Breast epithelium (tissue), 4 donors: ENCODE measurements around the gene FNDC3B. TPM values are rescaled to one million over a fixed set of nuclear protein-coding genes. Genes with fewer than 3 reads are reported as not detected.
A peak's percentile ranks its signal among the peaks of the same experiment; 100 is the strongest.

Experiments used
- DNase-seq, 2 donors: peaks; one replicate each; pipeline ENCODE4 v3.0.0-alpha.2; 2019; ENCODE audit warnings: low spot score in 2 of 2
- H3K27ac ChIP-seq, 2 donors: fragments of 200-600 bp; sonication (generic) in 1 of 2; one replicate each; pipeline ENCODE4 v1.5.1; 2016 to 2019; ENCODE audit warnings: mild to moderate bottlenecking in 1 of 2
- H3K27me3 ChIP-seq, 2 donors: fragments of 200-600 bp; sonication (generic) in 1 of 2; one replicate each; pipeline versions ENCODE4 v1.5.1 to v1.6.0; 2017 to 2019; ENCODE audit warnings: control low read depth in 1 of 2, mild to moderate bottlenecking in 1 of 2
- H3K36me3 ChIP-seq: fragments of 200-600 bp; one replicate; pipeline ENCODE4 v1.5.1; 2019
- H3K4me1 ChIP-seq, 2 donors: fragments of 200-600 bp; sonication (generic); one replicate each; pipeline ENCODE4 v1.5.1; 2016 to 2019; ENCODE audit warnings: control low read depth in 1 of 2
- H3K4me3 ChIP-seq, 3 donors: fragments of 200-600 bp; sonication (generic); 1 replicate in 2 of 3; 2 replicates in 1 of 3; pipeline ENCODE4 v1.5.1; 2016 to 2019; ENCODE audit warnings: mild to moderate bottlenecking in 3 of 3, moderate library complexity in 2 of 3
- H3K9me3 ChIP-seq, 2 donors: fragments of 200-600 bp; sonication (generic) in 1 of 2; one replicate each; pipeline ENCODE4 v1.5.1; 2016 to 2019; ENCODE audit warnings: control low read depth in 1 of 2
- CTCF ChIP-seq, 3 donors: fragments of 450-650 bp; IDR thresholded peaks; one replicate each; pipeline ENCODE4 v1.5.1; 2016 to 2017; ENCODE audit warnings: antibody characterized with exemption in 3 of 3, mild to moderate bottlenecking in 3 of 3, moderate library complexity in 3 of 3
- POLR2A ChIP-seq: fragments of 450-650 bp; IDR thresholded peaks from one replicate; pipeline ENCODE4 v1.6.1; 2016; ENCODE audit warnings: antibody characterized with exemption, mild to moderate bottlenecking, moderate library complexity
- POLR2AphosphoS5 ChIP-seq, 3 donors: sonication (generic); formaldehyde crosslinking; IDR thresholded peaks; one replicate each; pipeline ENCODE4 v1.6.1; 2017; ENCODE audit warnings: antibody characterized with exemption in 3 of 3
- intact Hi-C: fragments of 100-400 bp; cut with DNase I; formaldehyde crosslinking; loops from one replicate; pipeline ENCODE4 v1.15.1; 2023; ENCODE audit warnings: low total_unique reads
- total RNA-seq, 3 donors: library from RNA; depleted of rRNA; stranded (reverse); fragments of >200 nt; gene quantifications; one replicate each; pipeline ENCODE4 v1.1.0, GENCODE V29; 2016

FNDC3B gene
- total RNA-seq, 3 donors from 2014 or later: 131 to 172 (median 149) TPM

- no peak overlapping the region for H3K4me3 ChIP-seq
- H3K36me3 ChIP-seq: no peaks in the 10 kb centered on the region
- no peak overlapping the region for H3K27ac ChIP-seq
- no peak for DNase-seq
- TF ChIP-seq POLR2AphosphoS5 (IDR thresholded peaks at IDR 0.05) (no peak), CTCF (IDR thresholded peaks at IDR 0.05) (no peak)
- H3K4me1 ChIP-seq: no peaks in the 10 kb centered on the region
- intact Hi-C loops: no loop called here
- H3K9me3 ChIP-seq: no peaks in the 10 kb centered on the region
- no peaks in the 10 kb centered on the region for H3K27me3 ChIP-seq
Measured at GRCh38 chr3:172113710-172114109, 74.3 kb downstream of the FNDC3B start.

- H3K4me1 ChIP-seq: no peaks in the 10 kb centered on the region
- H3K27me3 ChIP-seq: no peaks in the 10 kb centered on the region
- no peak for DNase-seq
- no peaks in the 10 kb centered on the region for H3K36me3 ChIP-seq
- no peaks in the 10 kb centered on the region for H3K9me3 ChIP-seq
- TF ChIP-seq POLR2A (no peak), CTCF (IDR thresholded peaks at IDR 0.05) (no peak), POLR2AphosphoS5 (IDR thresholded peaks at IDR 0.05) (no peak)
- H3K4me3 ChIP-seq: no peak overlapping the region
- intact Hi-C loops: no loop called here
- peak overlapping the region in 1 of 2 donors; percentile 37 for H3K27ac ChIP-seq
Measured at GRCh38 chr3:172115059-172115458, 75.7 kb downstream of the FNDC3B start.

GRCh38 chr3:172115787-172116186 is 76.4 kb downstream of the FNDC3B start:
- Histone ChIP-seq H3K36me3 (no peaks in the 10 kb centered on the region), H3K27me3 (no peaks in the 10 kb centered on the region), H3K4me1 (no peaks in the 10 kb centered on the region), H3K27ac (no peak overlapping the region), H3K4me3 (no peak overlapping the region), H3K9me3 (no peaks in the 10 kb centered on the region)
- no peak for DNase-seq
- intact Hi-C loops: no loop called here
- no peak for TF ChIP-seq CTCF (IDR thresholded peaks at IDR 0.05)
- TF ChIP-seq POLR2A: no peak
- no peak for TF ChIP-seq POLR2AphosphoS5 (IDR thresholded peaks at IDR 0.05)

- Histone ChIP-seq H3K27me3 (no peaks in the 10 kb centered on the region), H3K4me3 (no peak overlapping the region), H3K27ac (no peak overlapping the region), H3K9me3 (no peaks in the 10 kb centered on the region), H3K36me3 (no peaks in the 10 kb centered on the region), H3K4me1 (no peaks in the 10 kb centered on the region)
- no peak for DNase-seq
- TF ChIP-seq POLR2A (no peak), POLR2AphosphoS5 (IDR thresholded peaks at IDR 0.05) (no peak), CTCF (IDR thresholded peaks at IDR 0.05) (no peak)
- intact Hi-C loops: no loop called here
Measured at GRCh38 chr3:172118019-172118418, 78.6 kb downstream of the FNDC3B start.

- TF ChIP-seq POLR2A: no peak
- no peak for TF ChIP-seq POLR2AphosphoS5 (IDR thresholded peaks at IDR 0.05)
- TF ChIP-seq CTCF (IDR thresholded peaks at IDR 0.05): no peak
- Histone ChIP-seq H3K9me3 (no peaks in the 10 kb centered on the region), H3K36me3 (no peaks in the 10 kb centered on the region), H3K4me3 (no peak overlapping the region), H3K4me1 (no peaks in the 10 kb centered on the region), H3K27ac (no peak overlapping the region), H3K27me3 (no peaks in the 10 kb centered on the region)
- DNase-seq: no peak
- intact Hi-C loops: no loop called here
Measured at GRCh38 chr3:172119266-172119969, 80.0 kb downstream of the FNDC3B start.
